Epithelial cell of proximal tubule (primary cell): ENCODE results near the gene LMO2. TPM values are rescaled to one million over a fixed set of nuclear protein-coding genes. Genes with fewer than 3 reads are reported as not detected.

Source experiments
- DNase-seq: peaks from one replicate; pipeline ENCODE4 v3.0.0-alpha.2; 2011; ENCODE audit warnings: low read depth
- H3K4me3 ChIP-seq: 2 replicates; pipeline ENCODE4 v1.5.1; 2011; ENCODE audit warnings: low read depth, mild to moderate bottlenecking, low read length
- CTCF ChIP-seq: conservative IDR thresholded peaks from 2 replicates; pipeline ENCODE4 v1.5.1; 2012; ENCODE audit warnings: low read depth, mild to moderate bottlenecking, low read length
- total RNA-seq: library from RNA; depleted of rRNA; stranded (reverse); fragments of >200 nt; gene quantifications from 2 replicates; pipeline ENCODE4 v1.2.3, GENCODE V29; 2015

LMO2 gene
- total RNA-seq, 1 donor from 2014 or later = 1.5 TPM

- H3K4me3 ChIP-seq = no peak overlapping the region
- DNase-seq = no peak
- TF ChIP-seq CTCF = no peak
These were observed 22.1 kb upstream of the LMO2 start for GRCh38 chr11:33913991-33914390.

GRCh38 chr11:33912405-33913361, 20.8 kb upstream of the LMO2 start:
- no peak overlapping the region for H3K4me3 ChIP-seq
- DNase-seq = peak; percentile 82
- no peak for TF ChIP-seq CTCF

- H3K4me3 ChIP-seq = no peak overlapping the region
- no peak for DNase-seq
- TF ChIP-seq CTCF = no peak
These were observed 19.1 kb upstream of the LMO2 start for GRCh38 chr11:33910958-33911339.

GRCh38 chr11:33910296-33910957, 18.6 kb upstream of the LMO2 start:
- no peak for DNase-seq
- TF ChIP-seq CTCF = no peak
- H3K4me3 ChIP-seq = no peak overlapping the region

- no peak for DNase-seq
- no peak for TF ChIP-seq CTCF
- no peak overlapping the region for H3K4me3 ChIP-seq
These were observed 17.7 kb upstream of the LMO2 start for GRCh38 chr11:33909552-33909951.

GRCh38 chr11:33909150-33909549, 17.3 kb upstream of the LMO2 start:
- TF ChIP-seq CTCF = no peak
- no peak overlapping the region for H3K4me3 ChIP-seq
- DNase-seq = no peak
